Nephron progenitor cell (in vitro differentiated cells): ENCODE data around the gene NEMP2.

Experiments
- DNase-seq: peaks from one replicate; pipeline ENCODE4 v3.0.0; 2021
- H3K27ac Mint-ChIP-seq: 2 replicates; pipeline ENCODE4 v1.8.0; 2021; ENCODE audit warnings: mild to moderate bottlenecking, moderate library complexity, mixed read lengths
- H3K27me3 Mint-ChIP-seq: 2 replicates; pipeline ENCODE4 v1.8.0; 2021; ENCODE audit warnings: mild to moderate bottlenecking, low read depth, mixed read lengths; ENCODE audit not compliant: poor library complexity
- H3K36me3 Mint-ChIP-seq: 2 replicates; pipeline ENCODE4 v1.8.0; 2021; ENCODE audit warnings: low read depth, mixed read lengths
- H3K4me1 Mint-ChIP-seq: 2 replicates; pipeline ENCODE4 v1.8.0; 2021; ENCODE audit warnings: mixed read lengths
- H3K4me3 Mint-ChIP-seq: 2 replicates; pipeline ENCODE4 v1.8.0; 2021; ENCODE audit warnings: mild to moderate bottlenecking, moderate library complexity, mixed read lengths
- H3K9me3 Mint-ChIP-seq: 2 replicates; pipeline ENCODE4 v1.8.0; 2021; ENCODE audit warnings: mild to moderate bottlenecking, moderate library complexity, mixed read lengths
- TF ChIP-seq, protein P1 (sequence below): fragments of 200-600 bp; sonication (generic); IDR thresholded peaks from 2 replicates; pipeline ENCODE4 v1.5.0; 2021; ENCODE audit warnings: antibody characterized with exemption

NEMP2 gene

DNA sequence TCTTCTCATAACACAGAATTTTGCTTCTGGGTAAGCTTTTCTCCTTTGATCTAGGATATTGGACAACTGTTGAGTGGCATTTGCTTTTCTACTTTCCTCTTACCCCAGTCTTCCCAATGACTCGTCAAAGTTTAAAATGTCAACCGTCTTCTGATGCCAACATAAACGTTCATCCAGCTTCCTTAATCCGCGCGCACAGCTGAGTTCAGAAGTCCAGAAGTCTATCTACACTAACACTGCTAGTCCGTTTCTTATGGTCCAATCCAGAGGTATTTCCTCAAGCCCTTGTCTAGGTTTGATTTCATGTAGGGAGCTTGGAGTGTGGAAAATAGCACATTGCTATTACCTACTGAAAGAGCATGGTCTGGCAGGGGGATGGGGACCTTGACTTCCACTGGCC is 77.7 kb downstream of the NEMP2 start:
- Mint-ChIP-seq H3K9me3 (no peaks in the 10 kb centered on the region), H3K4me1 (no peaks in the 10 kb centered on the region), H3K27ac (no peak overlapping the region), H3K27me3 (no peaks in the 10 kb centered on the region), H3K4me3 (no peak overlapping the region), H3K36me3 (no peaks in the 10 kb centered on the region)
- TF ChIP-seq, protein P1, sequence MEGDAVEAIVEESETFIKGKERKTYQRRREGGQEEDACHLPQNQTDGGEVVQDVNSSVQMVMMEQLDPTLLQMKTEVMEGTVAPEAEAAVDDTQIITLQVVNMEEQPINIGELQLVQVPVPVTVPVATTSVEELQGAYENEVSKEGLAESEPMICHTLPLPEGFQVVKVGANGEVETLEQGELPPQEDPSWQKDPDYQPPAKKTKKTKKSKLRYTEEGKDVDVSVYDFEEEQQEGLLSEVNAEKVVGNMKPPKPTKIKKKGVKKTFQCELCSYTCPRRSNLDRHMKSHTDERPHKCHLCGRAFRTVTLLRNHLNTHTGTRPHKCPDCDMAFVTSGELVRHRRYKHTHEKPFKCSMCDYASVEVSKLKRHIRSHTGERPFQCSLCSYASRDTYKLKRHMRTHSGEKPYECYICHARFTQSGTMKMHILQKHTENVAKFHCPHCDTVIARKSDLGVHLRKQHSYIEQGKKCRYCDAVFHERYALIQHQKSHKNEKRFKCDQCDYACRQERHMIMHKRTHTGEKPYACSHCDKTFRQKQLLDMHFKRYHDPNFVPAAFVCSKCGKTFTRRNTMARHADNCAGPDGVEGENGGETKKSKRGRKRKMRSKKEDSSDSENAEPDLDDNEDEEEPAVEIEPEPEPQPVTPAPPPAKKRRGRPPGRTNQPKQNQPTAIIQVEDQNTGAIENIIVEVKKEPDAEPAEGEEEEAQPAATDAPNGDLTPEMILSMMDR = no peak
- no peak for DNase-seq

- Mint-ChIP-seq H3K36me3 (no peaks in the 10 kb centered on the region), H3K4me1 (no peaks in the 10 kb centered on the region), H3K9me3 (no peaks in the 10 kb centered on the region), H3K4me3 (no peak overlapping the region), H3K27me3 (no peaks in the 10 kb centered on the region), H3K27ac (no peak overlapping the region)
- DNase-seq = no peak
- TF ChIP-seq, protein P1 = no peak
Measured at GRCh38 chr2:190455358-190456095, 79.0 kb downstream of the NEMP2 start.

DNA sequence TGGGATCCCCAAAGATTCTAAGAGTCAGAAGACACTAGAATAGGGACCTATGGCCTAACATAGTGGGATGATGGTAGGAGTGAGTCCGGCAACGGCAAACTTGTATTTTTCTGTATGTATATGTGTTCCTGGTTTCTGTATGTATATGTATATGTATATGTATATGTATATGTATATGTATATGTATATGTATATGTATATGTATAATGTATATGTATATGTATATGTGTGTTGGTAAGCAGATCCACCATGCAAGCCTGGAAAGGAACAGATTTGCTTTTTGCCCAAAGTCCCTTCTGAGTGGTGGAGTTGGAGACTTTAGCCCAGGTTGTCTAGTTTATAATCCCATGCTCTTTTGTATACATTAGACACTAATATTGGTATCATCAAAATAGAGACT is 79.7 kb downstream of the NEMP2 start:
- Mint-ChIP-seq H3K4me1 (no peaks in the 10 kb centered on the region), H3K4me3 (no peak overlapping the region), H3K9me3 (no peaks in the 10 kb centered on the region), H3K36me3 (no peaks in the 10 kb centered on the region), H3K27me3 (no peaks in the 10 kb centered on the region), H3K27ac (no peak overlapping the region)
- DNase-seq = no peak
- TF ChIP-seq, protein P1 = no peak
